HCT116 (cell line): Measurements from ENCODE around the gene SPEF1.

Source experiments
- CEBPB ChIP-seq: IDR thresholded peaks from 2 replicates; pipeline ENCODE4 v1.6.1; 2012; ENCODE audit warnings: low read depth
- ELF1 ChIP-seq: IDR thresholded peaks from 2 replicates; pipeline ENCODE4 v1.6.1; 2012; ENCODE audit warnings: low read depth, borderline replicate concordance
- EZH2 ChIP-seq: fragments of 200-600 bp; sonication (generic); IDR thresholded peaks from 2 replicates; pipeline ENCODE4 v1.6.1; 2017; ENCODE audit warnings: antibody characterized with exemption, mixed run types
- EZH2phosphoT487 ChIP-seq: fragments of 200-600 bp; IDR thresholded peaks from 2 replicates; pipeline ENCODE4 v1.6.1; 2018; ENCODE audit warnings: antibody characterized with exemption, borderline replicate concordance
- POLR2A ChIP-seq: IDR thresholded peaks from 2 replicates; pipeline ENCODE4 v1.7.0; 2011; ENCODE audit warnings: borderline replicate concordance; ENCODE audit not compliant: insufficient read depth, insufficient read length; ENCODE audit errors: extremely low read depth
- POLR2AphosphoS5 ChIP-seq: IDR thresholded peaks from 2 replicates; pipeline ENCODE4 v1.6.1; 2011; ENCODE audit warnings: mild to moderate bottlenecking, low read depth, low read length, moderate library complexity
- RAD21 ChIP-seq: IDR thresholded peaks from 2 replicates; pipeline ENCODE4 v1.6.1; 2012; ENCODE audit warnings: low read depth, mild to moderate bottlenecking
- SRF ChIP-seq: IDR thresholded peaks from 2 replicates; pipeline ENCODE4 v1.6.1; 2012; ENCODE audit warnings: low read depth
- TF ChIP-seq, protein P1 (sequence below), 3 experiments: fragments of 200-600 bp in 1 of 3; sonication (generic) in 1 of 3; IDR thresholded peaks in 2 of 3; conservative IDR thresholded peaks in 1 of 3; 2 replicates each; pipeline ENCODE4 v1.5.1; 2012 to 2017; ENCODE audit warnings: low read depth in 2 of 3, low read length in 2 of 3, antibody characterized with exemption in 1 of 3, borderline replicate concordance in 1 of 3, control low read depth in 1 of 3, mild to moderate bottlenecking in 1 of 3, mixed read lengths in 1 of 3, mixed run types in 1 of 3, moderate library complexity in 1 of 3; ENCODE audit not compliant: insufficient read depth in 1 of 3
- TF ChIP-seq, protein P2 (sequence below): IDR thresholded peaks from 2 replicates; pipeline ENCODE4 v1.6.1; 2011; ENCODE audit warnings: mild to moderate bottlenecking, low read length, moderate library complexity; ENCODE audit not compliant: insufficient replicate concordance; ENCODE audit errors: extremely low read depth
- TF ChIP-seq, protein P3 (sequence below): IDR thresholded peaks from 2 replicates; pipeline ENCODE4 v1.6.1; 2012; ENCODE audit warnings: low read depth

DNA sequence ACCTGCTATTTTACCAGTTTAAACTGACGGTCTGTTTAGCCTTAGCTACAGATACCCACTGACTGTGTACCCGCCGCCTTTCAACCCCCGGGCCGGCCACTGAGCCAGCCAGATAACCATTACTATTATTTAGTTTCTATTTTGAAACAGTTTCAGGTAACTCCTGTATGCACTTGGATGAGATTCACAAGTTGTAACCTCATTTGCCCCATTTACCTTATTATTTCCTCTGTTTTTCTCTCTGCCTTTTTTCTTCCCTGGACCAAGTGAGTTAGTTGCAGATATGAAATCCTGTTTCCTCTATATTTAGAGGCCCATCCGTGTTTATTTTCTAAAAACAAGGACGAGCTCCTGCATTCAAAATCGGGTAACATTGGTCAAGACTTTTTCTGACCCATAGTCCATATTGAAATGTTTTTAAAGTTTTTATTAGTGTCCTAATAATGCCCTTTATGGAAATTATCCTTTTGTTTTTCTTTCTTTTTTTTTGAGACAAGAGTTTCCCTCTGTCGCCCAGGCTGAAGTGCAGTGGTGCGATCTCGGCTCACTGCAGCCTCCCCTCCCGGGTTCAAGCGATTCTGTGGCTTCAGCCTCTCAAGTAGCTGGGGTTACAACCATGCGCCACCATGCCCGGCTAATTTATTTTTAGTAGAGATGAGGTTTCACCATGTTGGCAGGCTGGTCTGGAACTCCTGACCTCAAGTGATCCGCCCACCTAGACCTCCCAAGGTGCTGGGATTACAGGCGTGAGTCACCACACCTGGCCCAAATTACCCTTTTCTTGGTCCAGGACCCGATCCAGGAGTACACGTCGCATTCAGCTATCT lies 39.9 kb upstream of the SPEF1 start:
- TF ChIP-seq, protein P1, sequence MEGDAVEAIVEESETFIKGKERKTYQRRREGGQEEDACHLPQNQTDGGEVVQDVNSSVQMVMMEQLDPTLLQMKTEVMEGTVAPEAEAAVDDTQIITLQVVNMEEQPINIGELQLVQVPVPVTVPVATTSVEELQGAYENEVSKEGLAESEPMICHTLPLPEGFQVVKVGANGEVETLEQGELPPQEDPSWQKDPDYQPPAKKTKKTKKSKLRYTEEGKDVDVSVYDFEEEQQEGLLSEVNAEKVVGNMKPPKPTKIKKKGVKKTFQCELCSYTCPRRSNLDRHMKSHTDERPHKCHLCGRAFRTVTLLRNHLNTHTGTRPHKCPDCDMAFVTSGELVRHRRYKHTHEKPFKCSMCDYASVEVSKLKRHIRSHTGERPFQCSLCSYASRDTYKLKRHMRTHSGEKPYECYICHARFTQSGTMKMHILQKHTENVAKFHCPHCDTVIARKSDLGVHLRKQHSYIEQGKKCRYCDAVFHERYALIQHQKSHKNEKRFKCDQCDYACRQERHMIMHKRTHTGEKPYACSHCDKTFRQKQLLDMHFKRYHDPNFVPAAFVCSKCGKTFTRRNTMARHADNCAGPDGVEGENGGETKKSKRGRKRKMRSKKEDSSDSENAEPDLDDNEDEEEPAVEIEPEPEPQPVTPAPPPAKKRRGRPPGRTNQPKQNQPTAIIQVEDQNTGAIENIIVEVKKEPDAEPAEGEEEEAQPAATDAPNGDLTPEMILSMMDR (IDR thresholded peaks at IDR 0.05 in 2 of 3, conservative IDR thresholded peaks at IDR 0.05 in 1 of 3; ENCODE audit: borderline replicate concordance in 1 of 3, insufficient read depth in 1 of 3, low read depth in 2 of 3, low read length in 2 of 3) = no peak
- TF ChIP-seq POLR2A = no peak
- no peak for TF ChIP-seq SRF
- TF ChIP-seq CEBPB = no peak
- no peak for TF ChIP-seq EZH2
- no peak for TF ChIP-seq RAD21
- no peak for TF ChIP-seq ELF1
- no peak for TF ChIP-seq EZH2phosphoT487
- TF ChIP-seq POLR2AphosphoS5 = no peak
- TF ChIP-seq, protein P2, sequence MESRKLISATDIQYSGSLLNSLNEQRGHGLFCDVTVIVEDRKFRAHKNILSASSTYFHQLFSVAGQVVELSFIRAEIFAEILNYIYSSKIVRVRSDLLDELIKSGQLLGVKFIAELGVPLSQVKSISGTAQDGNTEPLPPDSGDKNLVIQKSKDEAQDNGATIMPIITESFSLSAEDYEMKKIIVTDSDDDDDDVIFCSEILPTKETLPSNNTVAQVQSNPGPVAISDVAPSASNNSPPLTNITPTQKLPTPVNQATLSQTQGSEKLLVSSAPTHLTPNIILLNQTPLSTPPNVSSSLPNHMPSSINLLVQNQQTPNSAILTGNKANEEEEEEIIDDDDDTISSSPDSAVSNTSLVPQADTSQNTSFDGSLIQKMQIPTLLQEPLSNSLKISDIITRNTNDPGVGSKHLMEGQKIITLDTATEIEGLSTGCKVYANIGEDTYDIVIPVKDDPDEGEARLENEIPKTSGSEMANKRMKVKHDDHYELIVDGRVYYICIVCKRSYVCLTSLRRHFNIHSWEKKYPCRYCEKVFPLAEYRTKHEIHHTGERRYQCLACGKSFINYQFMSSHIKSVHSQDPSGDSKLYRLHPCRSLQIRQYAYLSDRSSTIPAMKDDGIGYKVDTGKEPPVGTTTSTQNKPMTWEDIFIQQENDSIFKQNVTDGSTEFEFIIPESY = no peak
- TF ChIP-seq, protein P3, sequence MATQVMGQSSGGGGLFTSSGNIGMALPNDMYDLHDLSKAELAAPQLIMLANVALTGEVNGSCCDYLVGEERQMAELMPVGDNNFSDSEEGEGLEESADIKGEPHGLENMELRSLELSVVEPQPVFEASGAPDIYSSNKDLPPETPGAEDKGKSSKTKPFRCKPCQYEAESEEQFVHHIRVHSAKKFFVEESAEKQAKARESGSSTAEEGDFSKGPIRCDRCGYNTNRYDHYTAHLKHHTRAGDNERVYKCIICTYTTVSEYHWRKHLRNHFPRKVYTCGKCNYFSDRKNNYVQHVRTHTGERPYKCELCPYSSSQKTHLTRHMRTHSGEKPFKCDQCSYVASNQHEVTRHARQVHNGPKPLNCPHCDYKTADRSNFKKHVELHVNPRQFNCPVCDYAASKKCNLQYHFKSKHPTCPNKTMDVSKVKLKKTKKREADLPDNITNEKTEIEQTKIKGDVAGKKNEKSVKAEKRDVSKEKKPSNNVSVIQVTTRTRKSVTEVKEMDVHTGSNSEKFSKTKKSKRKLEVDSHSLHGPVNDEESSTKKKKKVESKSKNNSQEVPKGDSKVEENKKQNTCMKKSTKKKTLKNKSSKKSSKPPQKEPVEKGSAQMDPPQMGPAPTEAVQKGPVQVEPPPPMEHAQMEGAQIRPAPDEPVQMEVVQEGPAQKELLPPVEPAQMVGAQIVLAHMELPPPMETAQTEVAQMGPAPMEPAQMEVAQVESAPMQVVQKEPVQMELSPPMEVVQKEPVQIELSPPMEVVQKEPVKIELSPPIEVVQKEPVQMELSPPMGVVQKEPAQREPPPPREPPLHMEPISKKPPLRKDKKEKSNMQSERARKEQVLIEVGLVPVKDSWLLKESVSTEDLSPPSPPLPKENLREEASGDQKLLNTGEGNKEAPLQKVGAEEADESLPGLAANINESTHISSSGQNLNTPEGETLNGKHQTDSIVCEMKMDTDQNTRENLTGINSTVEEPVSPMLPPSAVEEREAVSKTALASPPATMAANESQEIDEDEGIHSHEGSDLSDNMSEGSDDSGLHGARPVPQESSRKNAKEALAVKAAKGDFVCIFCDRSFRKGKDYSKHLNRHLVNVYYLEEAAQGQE = no peak
